Measurements from ENCODE around the gene ARHGDIA.

The ARHGDIA gene

DNA sequence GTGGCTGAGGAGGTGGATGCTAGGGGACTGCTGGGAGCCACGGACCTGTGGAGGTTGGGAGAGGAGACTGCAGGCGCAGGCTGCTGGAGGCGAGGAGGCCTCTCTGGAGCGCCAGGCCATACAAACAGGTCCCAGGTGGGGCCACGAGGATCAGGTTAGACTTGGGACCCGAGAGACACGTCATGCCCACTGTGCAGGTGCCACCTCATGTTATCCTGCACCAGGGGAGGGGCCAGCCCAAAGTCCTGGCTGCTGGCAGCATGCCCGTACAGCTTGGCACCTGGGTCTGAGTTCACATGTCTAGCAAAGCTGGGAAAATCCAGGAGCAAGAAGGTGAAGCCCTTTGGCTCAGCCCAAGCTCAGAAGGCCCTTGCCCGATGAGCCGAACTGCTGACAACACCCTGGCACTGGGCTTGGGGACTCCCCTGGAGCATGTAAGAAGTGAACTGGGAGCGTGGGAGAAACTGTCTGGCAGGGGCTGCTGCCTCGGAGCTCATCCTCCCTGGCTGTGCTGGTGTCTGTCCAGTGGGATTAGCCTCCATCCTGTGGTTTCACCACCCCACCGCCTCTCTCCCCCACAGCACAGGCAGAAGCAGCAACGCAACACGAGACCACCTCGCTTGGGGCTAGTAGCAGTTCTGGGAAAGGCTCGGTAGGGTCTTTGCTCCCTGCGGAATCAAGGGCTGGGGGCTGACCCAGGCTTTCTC is 5.3 kb downstream of the ARHGDIA start:
- H3K27ac ChIP-seq = peak overlapping the region; percentile 91
- H3K4me3 ChIP-seq = no peak overlapping the region
- H3K36me3 ChIP-seq (ENCODE audit: insufficient read depth, low read length) = peaks cover 31% of the 10 kb centered on the region
- no peaks in the 10 kb centered on the region for H3K9me3 ChIP-seq (ENCODE audit: low read depth, low read length)
- TF ChIP-seq FOXP2 (optimal IDR thresholded peaks at IDR 0.05; ENCODE audit: control extremely low read depth, extremely low read length, insufficient read depth) (no peak), POLR2AphosphoS5 (IDR thresholded peaks at IDR 0.05; ENCODE audit: borderline replicate concordance, low read depth, low read length) (no peak), EZH2 (IDR thresholded peaks at IDR 0.05) (no peak)
- H3K9ac ChIP-seq (ENCODE audit: insufficient read length) = no peak overlapping the region
- no peak for DNase-seq (ENCODE audit: low read depth, low spot score)

DNA sequence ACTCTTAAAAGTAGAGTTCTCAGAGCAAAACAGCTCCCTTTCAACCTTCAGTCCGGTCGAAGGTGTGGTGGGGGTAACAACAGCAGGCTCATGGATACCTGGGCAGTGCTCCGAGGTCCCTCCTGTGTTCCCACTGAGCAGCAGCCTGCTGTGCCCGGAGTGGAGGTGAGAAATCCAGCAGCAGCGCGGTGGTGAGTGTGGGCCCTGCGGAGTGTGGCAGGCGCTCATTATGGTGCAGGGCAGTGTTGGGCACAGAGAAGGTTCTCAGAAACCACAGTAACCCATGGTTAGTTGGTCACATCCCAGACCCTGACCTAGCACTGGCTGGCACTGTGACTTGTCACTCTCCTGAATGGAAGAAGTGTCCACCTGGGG is 5.8 kb downstream of the ARHGDIA start:
- DNase-seq (ENCODE audit: low read depth, low spot score) = no peak
- TF ChIP-seq FOXP2 (optimal IDR thresholded peaks at IDR 0.05; ENCODE audit: control extremely low read depth, extremely low read length, insufficient read depth) = no peak
- no peak for TF ChIP-seq POLR2AphosphoS5 (IDR thresholded peaks at IDR 0.05; ENCODE audit: borderline replicate concordance, low read depth, low read length)
- TF ChIP-seq EZH2 (IDR thresholded peaks at IDR 0.05) = no peak
- H3K27ac ChIP-seq = peak overlapping the region; percentile 54; the same call in 1 of the 2 replicates
- H3K4me3 ChIP-seq = no peak overlapping the region
- no peak overlapping the region for H3K9ac ChIP-seq (ENCODE audit: insufficient read length)
- peaks cover 31% of the 10 kb centered on the region for H3K36me3 ChIP-seq (ENCODE audit: insufficient read depth, low read length)
- no peaks in the 10 kb centered on the region for H3K9me3 ChIP-seq (ENCODE audit: low read depth, low read length)

DNA sequence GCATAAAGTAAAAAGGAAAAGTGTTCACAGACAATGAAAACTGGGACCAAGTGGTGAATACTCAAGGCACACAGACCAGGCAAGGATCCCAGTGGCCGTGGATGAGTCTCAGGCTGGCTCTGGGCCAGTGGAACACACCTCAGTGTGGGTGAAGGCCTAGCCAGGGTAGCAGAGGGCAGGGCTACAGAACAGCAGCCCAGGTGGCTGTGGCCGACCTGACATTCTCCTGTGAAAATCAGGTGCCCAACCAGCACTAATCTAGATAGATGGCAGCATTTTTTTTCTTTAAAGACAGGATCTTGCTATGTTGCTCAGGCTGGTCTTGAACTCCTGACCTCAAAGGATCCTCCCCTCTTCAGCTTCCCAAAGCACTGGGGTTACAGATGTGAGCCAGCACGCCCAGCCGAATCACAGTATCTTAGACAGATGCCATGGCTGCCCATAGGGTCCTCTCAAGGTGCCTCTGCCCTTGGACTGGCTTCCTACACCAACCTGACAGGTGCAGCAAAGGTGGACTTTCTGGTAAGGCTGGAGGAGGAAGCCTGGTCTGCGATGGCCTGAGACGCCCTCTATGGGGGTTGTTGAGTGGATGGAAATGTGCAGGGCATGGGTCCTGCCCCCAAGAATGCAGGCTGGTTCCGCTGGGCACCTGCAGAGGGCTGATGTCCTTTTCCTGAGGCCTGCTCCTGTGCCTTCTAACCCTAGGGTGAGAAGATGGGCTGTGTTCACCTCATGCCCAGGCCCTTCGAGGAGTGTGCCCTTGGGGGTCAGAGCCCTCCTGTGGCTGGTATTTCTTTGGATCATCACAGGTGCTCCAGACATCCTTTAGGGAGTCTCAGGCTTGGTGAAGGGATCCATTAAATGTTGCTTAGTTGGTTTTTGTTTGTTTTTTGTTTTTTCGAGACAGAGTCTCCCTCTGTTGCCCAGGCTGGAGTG is 7.0 kb downstream of the ARHGDIA start:
- 0 out of 2 replicates have a peak overlapping the region, but pooled peaks have one; percentile 42 for H3K27ac ChIP-seq
- DNase-seq (ENCODE audit: low read depth, low spot score) = no peak
- no peak overlapping the region for H3K4me3 ChIP-seq
- H3K9ac ChIP-seq (ENCODE audit: insufficient read length) = no peak overlapping the region
- TF ChIP-seq EZH2 (IDR thresholded peaks at IDR 0.05) = no peak
- no peak for TF ChIP-seq FOXP2 (optimal IDR thresholded peaks at IDR 0.05; ENCODE audit: control extremely low read depth, extremely low read length, insufficient read depth)
- TF ChIP-seq POLR2AphosphoS5 (IDR thresholded peaks at IDR 0.05; ENCODE audit: borderline replicate concordance, low read depth, low read length) = no peak
- peaks cover 25% of the 10 kb centered on the region for H3K36me3 ChIP-seq (ENCODE audit: insufficient read depth, low read length)
- H3K9me3 ChIP-seq (ENCODE audit: low read depth, low read length) = no peaks in the 10 kb centered on the region

DNA sequence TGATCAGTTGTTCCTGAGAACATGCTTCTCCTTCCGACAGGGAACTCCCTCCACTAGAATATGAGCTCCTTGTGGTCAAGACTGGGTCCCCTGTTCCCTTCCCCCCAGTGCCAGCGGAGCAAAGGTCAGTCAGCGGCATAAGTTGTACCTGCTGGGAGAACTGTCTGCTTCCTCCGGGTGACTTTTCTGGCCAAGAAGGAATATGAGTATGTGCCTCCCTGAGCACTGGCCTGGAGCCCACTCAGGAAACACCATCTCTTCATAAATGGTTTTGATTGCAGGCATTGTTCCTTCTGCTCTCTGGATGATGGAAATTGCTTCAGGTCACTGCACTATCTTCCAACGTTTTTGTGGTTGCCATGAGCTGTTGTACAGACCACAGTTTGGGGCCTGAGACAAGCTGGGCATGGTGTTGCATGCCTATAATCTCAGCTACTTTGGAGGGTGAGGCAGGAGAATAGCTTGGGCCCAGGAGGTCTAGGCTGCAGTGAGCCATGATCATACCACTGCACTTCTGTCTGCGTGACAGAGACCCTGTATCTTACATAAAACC is 7.9 kb downstream of the ARHGDIA start:
- no peak for DNase-seq (ENCODE audit: low read depth, low spot score)
- TF ChIP-seq POLR2AphosphoS5 (IDR thresholded peaks at IDR 0.05; ENCODE audit: borderline replicate concordance, low read depth, low read length) (no peak), EZH2 (IDR thresholded peaks at IDR 0.05) (no peak), FOXP2 (optimal IDR thresholded peaks at IDR 0.05; ENCODE audit: control extremely low read depth, extremely low read length, insufficient read depth) (no peak)
- Histone ChIP-seq H3K9ac (ENCODE audit: insufficient read length) (peak overlapping the region; percentile 28), H3K9me3 (ENCODE audit: low read depth, low read length) (no peaks in the 10 kb centered on the region), H3K4me3 (no peak overlapping the region), H3K36me3 (ENCODE audit: insufficient read depth, low read length) (peaks cover 25% of the 10 kb centered on the region), H3K27ac (peak overlapping the region; percentile 42; the same call in 1 of the 2 replicates)

DNA sequence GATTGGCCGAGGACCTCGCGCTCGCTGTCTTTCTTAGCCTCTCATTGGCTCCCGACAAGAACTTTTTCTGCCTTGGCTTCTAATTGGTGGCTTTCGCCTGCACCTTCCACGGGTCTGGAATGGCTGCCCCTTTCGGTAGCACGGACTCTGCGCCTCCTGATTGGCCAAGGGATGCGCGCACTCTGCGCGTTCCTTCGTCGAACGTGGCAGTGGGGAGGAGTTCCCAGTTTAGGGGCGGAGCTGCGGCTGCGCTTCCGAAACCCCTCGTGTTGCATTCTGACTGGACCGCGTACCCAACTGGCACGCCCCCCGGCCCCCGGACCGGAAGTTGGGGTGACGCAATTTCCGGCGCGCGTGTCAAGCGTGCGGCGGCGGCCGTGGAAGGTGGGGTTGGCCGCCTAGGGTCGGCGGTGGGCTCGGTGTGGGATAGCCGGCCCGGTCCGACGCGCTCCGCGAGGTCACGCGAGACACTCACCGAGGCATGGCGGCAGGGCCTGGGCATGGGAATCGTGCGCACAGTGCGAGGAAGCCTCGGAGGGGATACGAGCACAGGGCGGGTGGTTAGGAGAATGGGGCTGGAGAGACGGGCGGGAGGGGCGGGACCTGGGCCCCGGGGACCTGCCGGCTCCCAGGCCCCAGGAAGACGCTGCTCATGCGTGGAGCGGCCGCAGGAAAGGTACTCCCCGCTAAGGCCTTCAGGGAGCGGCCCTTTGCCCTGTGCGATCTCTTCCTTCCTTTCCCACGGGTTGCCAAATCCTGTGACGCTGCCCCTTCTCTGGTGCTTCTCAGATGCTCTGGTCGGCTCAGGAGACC is 10.2 kb downstream of the ARHGDIA start:
- peak overlapping the region; percentile 94 for H3K4me3 ChIP-seq
- TF ChIP-seq POLR2AphosphoS5 (IDR thresholded peaks at IDR 0.05; ENCODE audit: borderline replicate concordance, low read depth, low read length) (peak; percentile 97), FOXP2 (optimal IDR thresholded peaks at IDR 0.05; ENCODE audit: control extremely low read depth, extremely low read length, insufficient read depth) (no peak)
- peak overlapping the region; percentile 93 for H3K9ac ChIP-seq (ENCODE audit: insufficient read length)
- DNase-seq (ENCODE audit: low read depth, low spot score) = peak; percentile 100
- H3K9me3 ChIP-seq (ENCODE audit: low read depth, low read length) = no peaks in the 10 kb centered on the region
- peak overlapping the region; percentile 80 for H3K27ac ChIP-seq
- H3K36me3 ChIP-seq (ENCODE audit: insufficient read depth, low read length) = peaks cover 34% of the 10 kb centered on the region

DNA sequence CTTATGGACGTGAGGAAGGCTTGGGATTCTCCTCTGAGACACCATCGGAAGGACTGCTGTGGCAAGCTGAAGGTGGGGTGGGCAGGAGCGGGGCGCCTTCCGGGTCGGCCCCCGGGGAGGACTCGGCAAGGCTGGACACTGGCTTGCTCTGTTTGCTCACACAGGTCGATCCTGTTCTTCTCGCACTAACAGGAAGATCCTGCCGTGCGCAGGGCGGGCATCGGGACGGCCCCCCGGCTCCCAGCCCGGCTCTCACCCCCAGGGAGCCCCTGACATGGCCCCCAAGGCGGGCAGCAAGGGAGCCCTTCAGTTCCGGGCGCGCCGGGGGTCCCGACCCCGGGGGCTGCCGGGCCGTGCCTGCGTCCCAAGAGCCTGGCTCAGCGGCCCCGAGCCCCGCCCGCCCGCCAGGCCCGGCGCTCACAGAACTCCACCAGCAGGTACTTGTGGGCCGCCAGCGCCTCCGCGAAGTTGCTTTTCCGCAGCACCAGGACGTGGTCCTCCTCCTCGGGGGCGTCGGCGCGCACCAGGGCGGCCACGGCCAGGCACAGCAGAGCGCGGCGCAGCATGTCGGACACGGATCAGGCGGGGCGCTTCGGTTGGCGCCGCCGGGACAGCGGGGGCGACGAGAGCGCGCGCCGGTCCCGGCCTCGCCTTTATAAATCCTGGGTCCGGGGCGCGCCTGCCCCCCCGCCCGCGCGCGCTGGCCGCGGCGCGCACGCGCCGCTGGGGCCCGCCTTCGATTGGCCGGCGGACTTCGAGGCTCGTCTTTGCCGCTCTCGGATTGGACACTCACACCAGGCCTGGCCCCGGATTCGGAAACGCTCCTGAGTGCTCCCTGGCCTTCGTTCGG is 11.0 kb downstream of the ARHGDIA start, which contains the start of gene P4HB:
Gene P4HB (minus strand): TSS at position 630 of the 850 bp plus-strand sequence. CDS start 64 bp downstream, at position 566.
- Histone ChIP-seq H3K9me3 (ENCODE audit: low read depth, low read length) (no peaks in the 10 kb centered on the region), H3K4me3 (peak within 1 kb of the TSS; percentile 94), H3K9ac (ENCODE audit: insufficient read length) (peak within 1 kb of the TSS; percentile 93), H3K27ac (peak within 1 kb of the TSS; percentile 80), H3K36me3 (ENCODE audit: insufficient read depth, low read length) (peaks cover 42% of the 10 kb centered on the region)
- TF ChIP-seq EZH2 (IDR thresholded peaks at IDR 0.05) = no peak
- no peak for TF ChIP-seq FOXP2 (optimal IDR thresholded peaks at IDR 0.05; ENCODE audit: control extremely low read depth, extremely low read length, insufficient read depth)
- TF ChIP-seq POLR2AphosphoS5 (IDR thresholded peaks at IDR 0.05; ENCODE audit: borderline replicate concordance, low read depth, low read length) = peak; percentile 86; the same call in 1 of the 2 replicates
- no peak for DNase-seq (ENCODE audit: low read depth, low spot score)
